Neural cell (in vitro differentiated cells): ENCODE results near the gene RNF25. TPM values are rescaled to one million over a fixed set of nuclear protein-coding genes. Genes with fewer than 3 reads are reported as not detected.

Experiments used
- H2AFZ ChIP-seq: fragments of 200-600, 300-800 bp; sonication (generic), shearing (Covaris generic); 2 replicates; pipeline ENCODE4 v1.6.0; 2014; ENCODE audit warnings: low read depth, mild to moderate bottlenecking, antibody characterized with exemption, low read length, moderate library complexity
- H3F3A ChIP-seq: fragments of 200-600 bp; shearing (Covaris generic); 2 replicates; pipeline ENCODE4 v1.6.1; 2016; ENCODE audit warnings: mild to moderate bottlenecking, moderate library complexity, mixed read lengths, antibody characterized with exemption, low read length; ENCODE audit not compliant: insufficient read depth, poor library complexity, severe bottlenecking
- H3K27ac ChIP-seq: fragments of 200-600, 300-800 bp; sonication (generic), shearing (Covaris generic); 2 replicates; pipeline ENCODE4 v1.5.1; 2014; ENCODE audit warnings: mild to moderate bottlenecking, low read length, moderate library complexity
- H3K27me3 ChIP-seq: fragments of 300-800, 200-600 bp; sonication (generic), shearing (Covaris generic); 2 replicates; pipeline ENCODE4 v1.6.0; 2014; ENCODE audit warnings: mild to moderate bottlenecking, low read depth, low read length, moderate library complexity; ENCODE audit not compliant: insufficient read depth
- H3K36me3 ChIP-seq: fragments of 300-800, 200-600 bp; sonication (generic), shearing (Covaris generic); 2 replicates; pipeline ENCODE4 v1.5.1; 2014; ENCODE audit warnings: mild to moderate bottlenecking, antibody characterized with exemption, low read length, moderate library complexity; ENCODE audit not compliant: insufficient read depth
- H3K4me2 ChIP-seq: fragments of 300-800, 200-600 bp; sonication (generic), shearing (Covaris generic); 2 replicates; pipeline ENCODE4 v1.6.0; 2014; ENCODE audit warnings: mild to moderate bottlenecking, low read length
- H3K4me3 ChIP-seq: fragments of 300-800, 200-600 bp; sonication (generic), shearing (Covaris generic); 2 replicates; pipeline ENCODE4 v1.5.1; 2014; ENCODE audit warnings: mild to moderate bottlenecking, low read length, moderate library complexity
- H3K79me2 ChIP-seq: fragments of 200-600 bp; shearing (Covaris generic); replicated peaks from 2 replicates; pipeline ENCODE4 v1.6.0; 2014; ENCODE audit warnings: mild to moderate bottlenecking, low read length, moderate library complexity; ENCODE audit not compliant: insufficient read depth
- H3K9ac ChIP-seq: fragments of 300-800, 200-600 bp; sonication (generic), shearing (Covaris generic); 2 replicates; pipeline ENCODE4 v1.6.1; 2016; ENCODE audit warnings: mild to moderate bottlenecking, low read length, mixed read lengths
- H3K9me2 ChIP-seq: fragments of 200-600 bp; shearing (Covaris generic); 2 replicates; pipeline ENCODE4 v1.6.1; 2016; ENCODE audit warnings: mild to moderate bottlenecking, low read length, mixed read lengths; ENCODE audit not compliant: insufficient read depth
- H3K9me3 ChIP-seq: fragments of 200-600, 300-800 bp; sonication (generic), shearing (Covaris generic); 2 replicates; pipeline ENCODE4 v1.6.1; 2016; ENCODE audit warnings: mild to moderate bottlenecking, mixed run types, low read length, moderate library complexity, mixed read lengths
- H4K20me1 ChIP-seq: fragments of 200-600 bp; shearing (Covaris generic); 2 replicates; pipeline ENCODE4 v1.6.1; 2016; ENCODE audit warnings: mild to moderate bottlenecking, mixed run types; ENCODE audit not compliant: insufficient read depth
- CTCF ChIP-seq: fragments of 450-650 bp; IDR thresholded peaks from 2 replicates; pipeline ENCODE4 v1.5.1; 2014; ENCODE audit warnings: antibody characterized with exemption, mild to moderate bottlenecking, moderate library complexity; ENCODE audit not compliant: poor library complexity, severe bottlenecking
- EP300 ChIP-seq: fragments of 450-650 bp; conservative IDR thresholded peaks from 2 replicates; pipeline ENCODE4 v1.6.1; 2014; ENCODE audit warnings: antibody characterized with exemption, mild to moderate bottlenecking, moderate library complexity; ENCODE audit not compliant: poor library complexity, severe bottlenecking
- EZH2 ChIP-seq: fragments of 200-600, 300-800 bp; shearing (Covaris generic), sonication (generic); IDR thresholded peaks from 2 replicates; pipeline ENCODE4 v1.6.1; 2014; ENCODE audit warnings: antibody characterized with exemption, low read length, borderline replicate concordance, mild to moderate bottlenecking; ENCODE audit not compliant: insufficient read depth, poor library complexity, severe bottlenecking
- POLR2AphosphoS5 ChIP-seq: IDR thresholded peaks from 2 replicates; pipeline ENCODE4 v1.6.1; 2012
- RAD21 ChIP-seq: fragments of 450-650 bp; conservative IDR thresholded peaks from 2 replicates; pipeline ENCODE4 v1.6.1; 2014; ENCODE audit warnings: antibody characterized with exemption, mild to moderate bottlenecking, moderate library complexity
- SMC3 ChIP-seq: fragments of 450-650 bp; conservative IDR thresholded peaks from 2 replicates; pipeline ENCODE4 v1.6.1; 2014; ENCODE audit warnings: antibody characterized with exemption, mild to moderate bottlenecking, moderate library complexity; ENCODE audit not compliant: poor library complexity
- TAF1 ChIP-seq: IDR thresholded peaks from 2 replicates; pipeline ENCODE4 v1.6.1; 2012; ENCODE audit warnings: low read depth
- polyA plus RNA-seq: library from polyadenylated mRNA; depleted of rRNA; stranded (reverse); fragments of >200 nt; gene quantifications from 2 replicates; pipeline ENCODE4 v1.2.3, GENCODE V29; 2014
- TF ChIP-seq, protein P1 (sequence below): IDR thresholded peaks from 2 replicates; pipeline ENCODE4 v1.6.1; 2012; ENCODE audit warnings: borderline replicate concordance

Gene RNF25
- polyA plus RNA-seq, 1 donor from 2014 or later, result 86.0 TPM

- TF ChIP-seq, protein P1, sequence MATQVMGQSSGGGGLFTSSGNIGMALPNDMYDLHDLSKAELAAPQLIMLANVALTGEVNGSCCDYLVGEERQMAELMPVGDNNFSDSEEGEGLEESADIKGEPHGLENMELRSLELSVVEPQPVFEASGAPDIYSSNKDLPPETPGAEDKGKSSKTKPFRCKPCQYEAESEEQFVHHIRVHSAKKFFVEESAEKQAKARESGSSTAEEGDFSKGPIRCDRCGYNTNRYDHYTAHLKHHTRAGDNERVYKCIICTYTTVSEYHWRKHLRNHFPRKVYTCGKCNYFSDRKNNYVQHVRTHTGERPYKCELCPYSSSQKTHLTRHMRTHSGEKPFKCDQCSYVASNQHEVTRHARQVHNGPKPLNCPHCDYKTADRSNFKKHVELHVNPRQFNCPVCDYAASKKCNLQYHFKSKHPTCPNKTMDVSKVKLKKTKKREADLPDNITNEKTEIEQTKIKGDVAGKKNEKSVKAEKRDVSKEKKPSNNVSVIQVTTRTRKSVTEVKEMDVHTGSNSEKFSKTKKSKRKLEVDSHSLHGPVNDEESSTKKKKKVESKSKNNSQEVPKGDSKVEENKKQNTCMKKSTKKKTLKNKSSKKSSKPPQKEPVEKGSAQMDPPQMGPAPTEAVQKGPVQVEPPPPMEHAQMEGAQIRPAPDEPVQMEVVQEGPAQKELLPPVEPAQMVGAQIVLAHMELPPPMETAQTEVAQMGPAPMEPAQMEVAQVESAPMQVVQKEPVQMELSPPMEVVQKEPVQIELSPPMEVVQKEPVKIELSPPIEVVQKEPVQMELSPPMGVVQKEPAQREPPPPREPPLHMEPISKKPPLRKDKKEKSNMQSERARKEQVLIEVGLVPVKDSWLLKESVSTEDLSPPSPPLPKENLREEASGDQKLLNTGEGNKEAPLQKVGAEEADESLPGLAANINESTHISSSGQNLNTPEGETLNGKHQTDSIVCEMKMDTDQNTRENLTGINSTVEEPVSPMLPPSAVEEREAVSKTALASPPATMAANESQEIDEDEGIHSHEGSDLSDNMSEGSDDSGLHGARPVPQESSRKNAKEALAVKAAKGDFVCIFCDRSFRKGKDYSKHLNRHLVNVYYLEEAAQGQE, result no peak
These were observed 50.8 kb downstream of the RNF25 start (continued) for GRCh38 chr2:218621007-218621406.

GRCh38 chr2:218618102-218618860 lies 53.5 kb downstream of the RNF25 start:
- no peaks in the 10 kb centered on the region for H3K36me3 ChIP-seq
- H3K27me3 ChIP-seq, result no peaks in the 10 kb centered on the region
- H3K27ac ChIP-seq, result no peak overlapping the region
- no peak overlapping the region for H3K4me2 ChIP-seq
- no peak overlapping the region for H2AFZ ChIP-seq
- no peaks in the 10 kb centered on the region for H3K79me2 ChIP-seq
- H3K9me2 ChIP-seq, result no peaks in the 10 kb centered on the region
- no peaks in the 10 kb centered on the region for H3F3A ChIP-seq
- no peaks in the 10 kb centered on the region for H3K9me3 ChIP-seq
- no peak overlapping the region for H3K4me3 ChIP-seq
- no peak for TF ChIP-seq TAF1
- no peak for TF ChIP-seq RAD21
- no peak for TF ChIP-seq POLR2AphosphoS5
- no peak for TF ChIP-seq EZH2
- no peak for TF ChIP-seq SMC3
- no peak for TF ChIP-seq CTCF
- TF ChIP-seq EP300, result no peak
- TF ChIP-seq, protein P1, result no peak
- H4K20me1 ChIP-seq, result no peaks in the 10 kb centered on the region
- no peak overlapping the region for H3K9ac ChIP-seq
